Effector memory CD4-positive, alpha-beta T cell (primary cell): ENCODE data around the gene SMYD1.

Experiments used
- DNase-seq, 3 donors: peaks; one replicate each; pipeline ENCODE4 v3.0.0-alpha.2; 2020
- H3K27ac ChIP-seq: 2 replicates; pipeline ENCODE4 v1.7.0; 2013; ENCODE audit warnings: mild to moderate bottlenecking, low read length, moderate library complexity; ENCODE audit not compliant: insufficient read depth, poor library complexity, severe bottlenecking
- H3K27me3 ChIP-seq: replicated peaks from 2 replicates; pipeline ENCODE4 v1.7.0; 2013; ENCODE audit warnings: mild to moderate bottlenecking, low read length; ENCODE audit not compliant: insufficient read depth, control insufficient read depth, poor library complexity, severe bottlenecking
- H3K36me3 ChIP-seq: 2 replicates; pipeline ENCODE4 v1.7.0; 2013; ENCODE audit warnings: mild to moderate bottlenecking, low read length, moderate library complexity; ENCODE audit not compliant: control insufficient read depth, insufficient read depth
- H3K4me1 ChIP-seq: 2 replicates; pipeline ENCODE4 v1.7.0; 2013; ENCODE audit warnings: low read length, mild to moderate bottlenecking; ENCODE audit not compliant: control insufficient read depth, insufficient read depth, poor library complexity, severe bottlenecking
- H3K4me3 ChIP-seq: 2 replicates; pipeline ENCODE4 v1.7.0; 2013; ENCODE audit warnings: low read length, low read depth, mild to moderate bottlenecking; ENCODE audit not compliant: insufficient read depth, poor library complexity, severe bottlenecking
- H3K9me3 ChIP-seq: 2 replicates; pipeline ENCODE4 v1.7.0; 2013; ENCODE audit warnings: mild to moderate bottlenecking, low read length, moderate library complexity; ENCODE audit not compliant: control insufficient read depth

The SMYD1 gene

GRCh38 chr2:88055371-88056128, 12.1 kb upstream of the SMYD1 start, which contains the start of gene KRCC1:
TSS of gene KRCC1 (minus strand) at chr2:88055783. CDS start at chr2:88028563, 27,220 bp downstream.
- Histone ChIP-seq H3K27ac (peak within 1 kb of the TSS; percentile 92), H3K4me3 (peak within 1 kb of the TSS; percentile 84), H3K4me1 (peaks cover 9% of the 10 kb centered on the region), H3K36me3 (no peaks in the 10 kb centered on the region), H3K27me3 (no peaks in the 10 kb centered on the region), H3K9me3 (no peaks in the 10 kb centered on the region)
- peak; percentile 92 to 95 (median 93) for DNase-seq

GRCh38 chr2:88057437-88057844, 10.2 kb upstream of the SMYD1 start:
- peaks cover 9% of the 10 kb centered on the region for H3K4me1 ChIP-seq
- H3K27ac ChIP-seq = no peak overlapping the region
- H3K36me3 ChIP-seq = no peaks in the 10 kb centered on the region
- no peaks in the 10 kb centered on the region for H3K9me3 ChIP-seq
- no peak for DNase-seq
- H3K27me3 ChIP-seq = no peaks in the 10 kb centered on the region
- no peak overlapping the region for H3K4me3 ChIP-seq

- Histone ChIP-seq H3K27ac (no peak overlapping the region), H3K4me1 (peaks cover 9% of the 10 kb centered on the region), H3K27me3 (no peaks in the 10 kb centered on the region), H3K4me3 (no peak overlapping the region), H3K36me3 (no peaks in the 10 kb centered on the region), H3K9me3 (no peaks in the 10 kb centered on the region)
- no peak for DNase-seq
These were observed 9.4 kb upstream of the SMYD1 start for GRCh38 chr2:88058191-88058590.

GRCh38 chr2:88059979-88060906, 7.4 kb upstream of the SMYD1 start:
- Histone ChIP-seq H3K27me3 (no peaks in the 10 kb centered on the region), H3K9me3 (no peaks in the 10 kb centered on the region), H3K4me3 (no peak overlapping the region), H3K36me3 (no peaks in the 10 kb centered on the region), H3K4me1 (no peaks in the 10 kb centered on the region), H3K27ac (no peak overlapping the region)
- no peak for DNase-seq

- Histone ChIP-seq H3K4me1 (no peaks in the 10 kb centered on the region), H3K36me3 (no peaks in the 10 kb centered on the region), H3K27me3 (no peaks in the 10 kb centered on the region), H3K9me3 (no peaks in the 10 kb centered on the region), H3K4me3 (no peak overlapping the region), H3K27ac (no peak overlapping the region)
- no peak for DNase-seq
These were observed 6.7 kb upstream of the SMYD1 start for GRCh38 chr2:88060907-88061275.

- no peak for DNase-seq
- H3K9me3 ChIP-seq = no peaks in the 10 kb centered on the region
- no peaks in the 10 kb centered on the region for H3K4me1 ChIP-seq
- H3K36me3 ChIP-seq = no peaks in the 10 kb centered on the region
- no peaks in the 10 kb centered on the region for H3K27me3 ChIP-seq
- no peak overlapping the region for H3K4me3 ChIP-seq
- H3K27ac ChIP-seq = no peak overlapping the region
These were observed 6.3 kb upstream of the SMYD1 start for GRCh38 chr2:88061295-88061694.

GRCh38 chr2:88066543-88066942, 1.1 kb upstream of the SMYD1 start:
- Histone ChIP-seq H3K4me1 (no peaks in the 10 kb centered on the region), H3K27ac (no peak overlapping the region), H3K27me3 (no peaks in the 10 kb centered on the region)

GRCh38 chr2:88067189-88067588, 436 bp upstream of the SMYD1 start:
- H3K27me3 ChIP-seq = no peaks in the 10 kb centered on the region
- no peak for DNase-seq
- H3K27ac ChIP-seq = no peak overlapping the region

More at GRCh38 chr2:88066543-88066942, 1.1 kb upstream of the SMYD1 start:
- Histone ChIP-seq H3K9me3 (no peaks in the 10 kb centered on the region), H3K4me3 (no peak overlapping the region), H3K36me3 (no peaks in the 10 kb centered on the region)
- no peak for DNase-seq

GRCh38 chr2:88068044-88068443, 419 bp downstream of the SMYD1 start:
- Histone ChIP-seq H3K36me3 (no peaks in the 10 kb centered on the region), H3K9me3 (no peaks in the 10 kb centered on the region), H3K27ac (no peak overlapping the region), H3K4me1 (no peaks in the 10 kb centered on the region), H3K4me3 (no peak overlapping the region), H3K27me3 (no peaks in the 10 kb centered on the region)
- no peak for DNase-seq

More at GRCh38 chr2:88067189-88067588, 436 bp upstream of the SMYD1 start:
- H3K4me1 ChIP-seq = no peaks in the 10 kb centered on the region
- H3K4me3 ChIP-seq = no peak overlapping the region
- H3K36me3 ChIP-seq = no peaks in the 10 kb centered on the region
- no peaks in the 10 kb centered on the region for H3K9me3 ChIP-seq

- DNase-seq = no peak
- Histone ChIP-seq H3K27me3 (no peaks in the 10 kb centered on the region), H3K4me1 (no peaks in the 10 kb centered on the region), H3K9me3 (no peaks in the 10 kb centered on the region), H3K27ac (no peak overlapping the region), H3K36me3 (no peaks in the 10 kb centered on the region), H3K4me3 (no peak overlapping the region)
These were observed 1.5 kb downstream of the SMYD1 start for GRCh38 chr2:88069117-88069516.
